ENCODE measurements around the gene RRM1. TPM values are rescaled to one million over a fixed set of nuclear protein-coding genes. Genes with fewer than 3 reads are reported as not detected.

The RRM1 gene
- total RNA-seq, 1 experiment from 2014 or later = 88.8 TPM

- no peak for TF ChIP-seq ATF6 (CRISPR knock-in tag; IDR thresholded peaks at IDR 0.05)
- TF ChIP-seq ZNF317 (CRISPR knock-in tag; IDR thresholded peaks at IDR 0.05; ENCODE audit: borderline replicate concordance, low read depth) = no peak
- TF ChIP-seq CREB1 (CRISPR knock-in tag; IDR thresholded peaks at IDR 0.05) = no peak
- no peak for TF ChIP-seq CREM (CRISPR knock-in tag; IDR thresholded peaks at IDR 0.05)
- TF ChIP-seq ELF4 (CRISPR knock-in tag; IDR thresholded peaks at IDR 0.05; ENCODE audit: low read depth) = no peak
Observed at GRCh38 chr11:4146070-4146771, 51.6 kb downstream of the RRM1 start (continued).

- CTCF ChIA-PET = no interaction called here
- Mint-ChIP-seq H3K4me3 (no peak overlapping the region), H3K9me3 (peaks cover 2% of the 10 kb centered on the region), H3K27ac (no peak overlapping the region), H3K4me1 (no peaks in the 10 kb centered on the region), H3K36me3 (peaks cover 4% of the 10 kb centered on the region), H3K27me3 (ENCODE audit: low read depth) (no peaks in the 10 kb centered on the region)
- no peak for DNase-seq (ENCODE audit: low spot score)
- POLR2A ChIA-PET = no interaction called here
- TF ChIP-seq NFATC4 (CRISPR knock-in tag; IDR thresholded peaks at IDR 0.05) (no peak), ELF4 (CRISPR knock-in tag; IDR thresholded peaks at IDR 0.05; ENCODE audit: low read depth) (no peak), MLX (CRISPR knock-in tag; IDR thresholded peaks at IDR 0.05) (no peak), ZNF263 (CRISPR knock-in tag; IDR thresholded peaks at IDR 0.05; ENCODE audit: low read depth) (no peak), ATF6 (CRISPR knock-in tag; IDR thresholded peaks at IDR 0.05) (no peak), EMX1 (CRISPR knock-in tag; IDR thresholded peaks at IDR 0.05) (no peak), ZNF532 (CRISPR knock-in tag; IDR thresholded peaks at IDR 0.05; ENCODE audit: borderline replicate concordance) (no peak), RORB (CRISPR knock-in tag; IDR thresholded peaks at IDR 0.05) (no peak), ZNF281 (CRISPR knock-in tag; IDR thresholded peaks at IDR 0.05) (no peak), HMGA2 (CRISPR knock-in tag; IDR thresholded peaks at IDR 0.05) (no peak), ATF2 (CRISPR knock-in tag; IDR thresholded peaks at IDR 0.05; ENCODE audit: borderline replicate concordance, low read depth) (no peak), KAT7 (CRISPR knock-in tag; IDR thresholded peaks at IDR 0.05; ENCODE audit: borderline replicate concordance) (no peak), SOX15 (CRISPR knock-in tag; IDR thresholded peaks at IDR 0.05) (no peak)
- ATAC-seq = no peak
Observed at GRCh38 chr11:4146772-4147098, 52.1 kb downstream of the RRM1 start.

Measured in WTC11 (cell line).